Gastroesophageal sphincter (tissue), 4 donors: ENCODE results near the gene HRH3. TPM values are rescaled to one million over a fixed set of nuclear protein-coding genes. Genes with fewer than 3 reads are reported as not detected.

Source experiments
- ATAC-seq: fragments of 150-250 bp; one replicate; pipeline ENCODE4 v1.9.1; 2016; ENCODE audit warnings: mild to moderate bottlenecking, moderate library complexity
- H3K27ac ChIP-seq, 4 donors: fragments of 200-600 bp; sonication (generic) in 3 of 4; 1 replicate in 3 of 4; 2 replicates in 1 of 4; pipeline ENCODE4 v1.5.1; 2016 to 2019
- H3K27me3 ChIP-seq: fragments of 200-600 bp; sonication (generic); one replicate; pipeline ENCODE4 v1.5.1; 2019
- H3K36me3 ChIP-seq, 2 donors: fragments of 200-600 bp; sonication (generic); one replicate each; pipeline ENCODE4 v1.5.1; 2019; ENCODE audit warnings: control low read depth in 1 of 2
- H3K4me1 ChIP-seq, 3 donors: fragments of 200-600 bp; sonication (generic); 1 replicate in 2 of 3; 2 replicates in 1 of 3; pipeline ENCODE4 v1.5.1; 2016 to 2019; ENCODE audit warnings: control low read depth in 2 of 3
- H3K4me3 ChIP-seq, 2 donors: fragments of 200-600 bp; sonication (generic); one replicate each; pipeline ENCODE4 v1.5.1; 2019; ENCODE audit warnings: mild to moderate bottlenecking in 1 of 2, moderate library complexity in 1 of 2
- H3K9me3 ChIP-seq, 3 donors: fragments of 200-600 bp; sonication (generic); one replicate each; pipeline ENCODE4 v1.5.1; 2017 to 2019; ENCODE audit warnings: control low read depth in 2 of 3
- CTCF ChIP-seq, 4 experiments: fragments of 200-600 bp in 2 of 4; fragments of 450-650 bp in 2 of 4; sonication (generic) in 1 of 4; IDR thresholded peaks; one replicate each; pipeline ENCODE4 v1.5.1; 2017 to 2019; ENCODE audit warnings: antibody characterized with exemption in 4 of 4, mild to moderate bottlenecking in 2 of 4, moderate library complexity in 2 of 4
- EP300 ChIP-seq: sonication (generic); formaldehyde crosslinking; IDR thresholded peaks from one replicate; pipeline ENCODE4 v1.6.1; 2017; ENCODE audit warnings: antibody characterized with exemption, mild to moderate bottlenecking
- POLR2A ChIP-seq, 2 donors: fragments of 450-650 bp; IDR thresholded peaks; one replicate each; pipeline ENCODE4 v1.6.1; 2017; ENCODE audit warnings: antibody characterized with exemption in 2 of 2, mild to moderate bottlenecking in 2 of 2, moderate library complexity in 1 of 2
- POLR2AphosphoS5 ChIP-seq: sonication (generic); formaldehyde crosslinking; IDR thresholded peaks from one replicate; pipeline ENCODE4 v1.6.1; 2017; ENCODE audit warnings: antibody characterized with exemption
- WGBS, 2 donors: methylation state at CpG; one replicate each; pipeline ENCODE4 v1.1.5; 2018; ENCODE audit warnings: low coverage in 1 of 2; 5-methylcytosine and 5-hydroxymethylcytosine counted together
- total RNA-seq, 4 donors: library from RNA; depleted of rRNA; stranded (reverse); fragments of >200 nt; gene quantifications; one replicate each; pipeline ENCODE4 v1.1.0, GENCODE V29; 2016

Gene HRH3
- total RNA-seq, 4 donors from 2014 or later = not detected

- H3K9me3 ChIP-seq = no peaks in the 10 kb centered on the region
- no peak for ATAC-seq
- no peak overlapping the region for H3K27ac ChIP-seq
- H3K27me3 ChIP-seq = no peaks in the 10 kb centered on the region
- H3K4me3 ChIP-seq = no peak overlapping the region
- TF ChIP-seq POLR2AphosphoS5 (no peak), CTCF (IDR thresholded peaks at IDR 0.05) (no peak), POLR2A (IDR thresholded peaks at IDR 0.05) (no peak), EP300 (no peak)
- peaks cover 0 to 15% of the 10 kb centered on the region in 2 donors for H3K36me3 ChIP-seq
- WGBS, 2 donors = 45 to 75% methylated on average over 3 to 7 of the region's 8 CpGs
- H3K4me1 ChIP-seq = peaks cover 0 to 47% (median 9%) of the 10 kb centered on the region in 3 donors
Measured at GRCh38 chr20:62246431-62246830, 26.4 kb upstream of the HRH3 start.

- WGBS, 2 donors = 82 to 87% methylated on average over 4 to 7 of the region's 19 CpGs
- Histone ChIP-seq H3K27me3 (no peaks in the 10 kb centered on the region), H3K4me1 (peaks cover 0 to 52% (median 11%) of the 10 kb centered on the region in 3 donors), H3K27ac (no peak overlapping the region), H3K9me3 (no peaks in the 10 kb centered on the region), H3K36me3 (peaks cover 0 to 15% of the 10 kb centered on the region in 2 donors), H3K4me3 (no peak overlapping the region)
- ATAC-seq = no peak
- TF ChIP-seq POLR2A (IDR thresholded peaks at IDR 0.05) (no peak), CTCF (IDR thresholded peaks at IDR 0.05) (no peak), EP300 (no peak)
Measured at GRCh38 chr20:62245911-62246280, 25.8 kb upstream of the HRH3 start.

- 71 to 82% methylated on average over 6 to 16 of the region's 17 CpGs for WGBS, 2 donors
- Histone ChIP-seq H3K27ac (no peak overlapping the region), H3K9me3 (no peaks in the 10 kb centered on the region), H3K4me1 (peaks cover 0 to 59% (median 12%) of the 10 kb centered on the region in 3 donors), H3K27me3 (no peaks in the 10 kb centered on the region), H3K36me3 (peaks cover 0 to 15% of the 10 kb centered on the region in 2 donors), H3K4me3 (no peak overlapping the region)
- ATAC-seq = no peak
- TF ChIP-seq POLR2AphosphoS5 (no peak), CTCF (IDR thresholded peaks at IDR 0.05) (no peak), POLR2A (IDR thresholded peaks at IDR 0.05) (no peak), EP300 (no peak)
Measured at GRCh38 chr20:62244644-62245108, 24.6 kb upstream of the HRH3 start.

GRCh38 chr20:62243906-62244515 lies 23.9 kb upstream of the HRH3 start:
- Histone ChIP-seq H3K4me1 (peaks cover 0 to 60% (median 17%) of the 10 kb centered on the region in 3 donors), H3K4me3 (no peak overlapping the region), H3K36me3 (peaks cover 0 to 15% of the 10 kb centered on the region in 2 donors), H3K27ac (no peak overlapping the region), H3K27me3 (no peaks in the 10 kb centered on the region), H3K9me3 (no peaks in the 10 kb centered on the region)
- no peak for ATAC-seq
- 90 to 93% methylated on average over 8 to 11 of the region's 21 CpGs for WGBS, 2 donors
- TF ChIP-seq POLR2A (IDR thresholded peaks at IDR 0.05) (no peak), POLR2AphosphoS5 (no peak), EP300 (no peak), CTCF (IDR thresholded peaks at IDR 0.05) (no peak)

- peaks cover 0 to 15% of the 10 kb centered on the region in 2 donors for H3K36me3 ChIP-seq
- WGBS, 2 donors = 61% methylated on average over 8 of the region's 22 CpGs; no CpG with 5 or more reads in 1 of the 2 donors
- H3K27ac ChIP-seq = peak overlapping the region in 1 of 4 donors; percentile 49
- no peak for TF ChIP-seq POLR2A (IDR thresholded peaks at IDR 0.05)
- no peak for TF ChIP-seq CTCF (IDR thresholded peaks at IDR 0.05)
- no peak for TF ChIP-seq EP300
- H3K9me3 ChIP-seq = no peaks in the 10 kb centered on the region
- no peaks in the 10 kb centered on the region for H3K27me3 ChIP-seq
- H3K4me3 ChIP-seq = no peak overlapping the region
- peaks cover 0 to 56% (median 17%) of the 10 kb centered on the region in 3 donors for H3K4me1 ChIP-seq
- no peak for ATAC-seq
Measured at GRCh38 chr20:62243106-62243505, 23.0 kb upstream of the HRH3 start.
